NCI-H2227 (cell line): ENCODE measurements around the gene POLR3K.

Experiments
- DNase-seq: peaks from one replicate; lab custom pipeline; 2025; ENCODE audit not compliant: unreplicated experiment; lab: John Stamatoyannopoulos, UW

POLR3K gene

DNA sequence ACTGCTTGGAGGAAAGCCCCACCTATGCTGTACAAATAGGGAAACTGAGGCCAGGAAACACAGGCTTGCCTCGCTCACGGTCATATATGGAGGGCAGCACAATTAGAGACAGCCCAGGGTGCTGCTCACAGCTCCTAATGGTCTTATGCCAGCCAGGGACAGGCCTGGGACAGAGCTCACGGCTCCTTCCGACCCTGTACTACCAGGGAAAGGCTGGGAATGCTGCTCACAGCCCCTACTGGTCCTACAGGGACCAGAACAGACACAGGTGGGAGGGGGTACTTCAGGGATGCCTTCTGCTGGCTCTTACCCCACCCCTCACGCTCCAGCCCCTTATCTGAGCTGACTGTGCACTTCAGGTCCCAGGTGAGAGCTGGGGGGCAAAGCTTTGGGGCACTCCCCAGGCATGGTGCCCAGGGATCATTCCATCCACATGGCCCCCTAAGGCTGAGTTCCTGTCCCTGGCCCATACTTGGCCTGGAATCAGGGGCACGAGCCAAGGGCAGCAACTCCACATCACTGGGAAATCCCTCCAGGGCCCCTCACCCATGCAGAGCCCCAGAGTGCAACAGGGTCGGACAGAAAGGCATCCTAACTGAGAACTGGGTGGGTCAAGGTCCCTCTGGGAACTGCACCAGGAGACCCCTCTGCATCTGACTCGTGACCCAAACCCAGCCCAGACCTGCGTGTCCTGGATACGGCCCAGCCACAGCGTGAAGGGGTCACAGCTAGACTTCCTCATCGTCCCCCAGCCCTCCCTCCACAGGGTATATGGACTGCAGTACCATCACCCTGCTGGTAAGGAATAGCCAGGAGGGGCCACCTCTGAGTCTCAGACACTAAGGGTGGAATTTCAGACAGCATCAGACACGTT is 13.1 kb upstream of the POLR3K start:
- no peak for DNase-seq

DNA sequence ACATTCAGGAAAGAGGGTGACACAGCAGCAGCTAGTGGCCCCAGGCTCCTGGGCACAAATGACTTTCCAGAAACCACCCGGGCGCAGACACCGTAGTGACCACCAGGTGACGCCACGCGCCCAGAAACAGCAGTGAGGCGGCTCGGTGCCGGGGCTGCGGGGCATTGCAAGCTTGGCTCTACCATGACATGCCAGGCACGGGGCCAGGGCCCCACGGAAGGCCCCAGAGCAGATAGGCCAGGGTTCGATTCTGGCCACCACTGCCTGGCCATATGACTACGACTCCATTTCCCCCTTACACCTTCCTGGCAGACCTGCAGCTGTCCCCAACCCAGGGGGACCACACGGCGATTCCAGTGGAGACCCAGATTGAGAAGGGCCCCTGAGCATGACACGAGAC is 12.3 kb upstream of the POLR3K start:
- peak; percentile 67 for DNase-seq

DNA sequence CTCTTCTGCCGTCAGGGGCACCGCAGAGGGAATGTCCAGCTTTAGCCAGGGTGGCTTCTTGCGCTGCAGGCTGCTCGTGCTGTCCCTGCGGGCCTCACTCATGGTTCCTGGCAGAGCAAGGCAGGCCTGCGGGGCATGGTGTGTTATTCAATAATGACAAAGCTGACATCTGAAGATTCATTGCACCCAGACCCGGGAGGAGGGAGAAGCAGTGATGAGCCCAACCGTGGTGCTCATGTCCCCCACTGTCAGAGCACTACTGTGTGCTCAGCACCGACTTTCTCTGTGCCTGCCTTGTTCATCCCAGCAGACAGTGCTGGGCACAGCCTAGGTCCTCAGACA is 11.5 kb upstream of the POLR3K start:
- DNase-seq: no peak

DNA sequence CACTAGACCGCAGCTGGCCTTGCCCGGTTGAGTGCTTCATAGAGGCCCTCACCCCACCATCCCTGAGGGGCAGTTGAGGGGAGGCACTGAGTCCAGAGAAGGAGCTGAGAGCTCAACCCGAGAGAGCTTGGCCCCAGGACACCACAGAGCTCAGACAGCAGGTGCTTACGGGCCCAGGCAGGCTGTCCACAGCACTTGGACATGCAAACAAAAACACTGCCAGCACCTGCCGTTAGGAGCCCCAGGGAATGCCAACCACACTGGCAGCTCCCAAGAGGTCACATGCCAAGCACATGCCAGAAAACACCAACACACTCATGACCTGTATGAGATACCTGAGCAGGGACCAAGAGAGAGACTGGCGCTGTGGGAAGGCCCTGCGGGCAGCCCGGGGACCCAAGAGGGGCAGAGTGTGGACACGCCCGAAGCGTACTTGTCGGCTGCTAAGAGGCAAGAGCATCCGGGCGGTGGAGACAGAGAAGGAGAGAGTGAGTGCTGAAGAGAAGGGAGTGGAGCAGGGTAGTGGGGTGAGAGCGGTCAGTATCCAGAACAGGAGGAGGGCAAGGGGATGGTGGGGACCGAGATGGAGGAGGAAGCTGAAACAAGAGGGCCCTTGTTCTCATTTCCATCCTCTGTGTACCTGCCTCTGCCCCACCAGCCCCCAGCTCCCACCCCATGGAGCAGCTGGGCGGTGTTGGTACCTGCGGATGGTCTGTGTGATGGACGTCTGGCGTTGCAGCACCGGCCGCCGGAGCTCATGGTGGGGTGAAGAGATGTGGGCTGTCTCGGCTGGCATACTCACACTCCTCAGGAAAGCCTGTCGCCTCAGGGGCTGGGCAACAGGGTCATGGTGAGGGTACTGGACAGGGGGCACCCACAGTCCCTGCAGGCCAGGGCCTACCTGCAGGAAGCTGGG is 10.8 kb upstream of the POLR3K start:
- no peak for DNase-seq

DNA sequence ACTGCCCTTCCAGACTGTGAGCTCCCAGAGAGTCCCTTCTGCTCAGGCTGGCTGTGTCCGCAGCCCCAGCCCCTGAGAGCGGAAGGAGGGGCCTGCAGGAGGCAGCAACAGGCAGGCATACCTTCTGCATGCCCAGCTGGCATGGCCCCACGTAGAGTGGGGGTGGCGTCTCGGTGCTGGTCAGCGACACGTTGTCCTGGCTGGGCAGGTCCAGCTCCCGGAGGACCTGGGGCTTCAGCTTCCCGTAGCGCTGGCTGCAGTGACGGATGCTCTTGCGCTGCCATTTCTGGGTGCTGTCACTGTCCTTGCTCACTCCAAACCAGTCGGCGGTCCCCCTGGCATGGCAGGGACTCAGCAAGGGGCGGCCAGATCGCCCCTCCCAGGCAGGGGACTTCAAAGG is 10.1 kb upstream of the POLR3K start:
- no peak for DNase-seq

GRCh38 chr16:62968-63391 is 9.6 kb upstream of the POLR3K start:
- DNase-seq: no peak

- DNase-seq: no peak
Measured at GRCh38 chr16:62283-62967, 9.0 kb upstream of the POLR3K start.

GRCh38 chr16:61879-62281 is 8.5 kb upstream of the POLR3K start:
- DNase-seq: no peak

DNA sequence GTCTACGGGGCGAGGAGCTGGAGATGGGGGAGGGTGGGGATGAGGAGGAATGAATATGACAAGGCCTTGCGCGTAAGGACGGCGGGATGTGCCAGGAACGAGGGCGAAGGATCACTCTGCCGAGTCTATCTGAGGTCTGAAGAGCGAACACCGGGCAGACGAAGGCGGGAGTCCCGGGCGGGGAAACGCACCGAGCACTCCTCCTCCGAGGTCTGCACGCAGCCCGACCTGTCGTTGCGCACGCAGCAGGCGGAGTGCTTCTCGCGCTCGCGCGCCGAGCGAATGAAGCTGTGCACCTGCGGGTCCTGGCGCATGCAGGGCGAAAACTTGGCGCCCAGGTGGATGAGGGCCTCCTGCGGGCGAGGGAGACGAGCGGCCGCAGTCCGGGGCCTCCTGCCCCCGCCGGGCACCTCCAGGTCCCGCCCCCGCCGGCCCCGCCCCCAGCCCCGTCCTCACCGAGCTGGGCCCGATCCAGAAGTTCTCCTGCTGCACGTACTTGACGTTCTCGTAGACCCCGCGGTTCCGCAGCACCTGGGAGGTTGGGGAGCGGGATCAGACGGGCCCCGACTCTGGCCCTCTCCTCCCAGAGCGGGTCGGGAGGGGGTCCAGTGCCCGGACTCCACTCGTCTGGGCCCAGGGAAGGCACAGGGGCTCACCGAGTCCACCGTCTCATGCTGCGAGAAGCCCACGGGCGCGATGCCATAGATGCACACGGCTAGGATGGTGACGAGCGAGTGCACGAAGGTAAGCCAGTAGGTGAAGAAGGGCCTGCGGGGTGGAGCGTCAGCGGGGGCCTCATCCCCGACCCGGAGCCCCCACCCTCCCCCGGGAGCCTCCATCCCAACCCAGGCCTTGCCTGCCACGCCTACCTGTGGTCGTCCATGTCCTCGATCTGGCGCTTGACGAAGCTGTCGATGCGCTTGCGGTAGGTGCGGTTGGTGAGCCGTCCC is 7.8 kb upstream of the POLR3K start:
- DNase-seq: no peak

DNA sequence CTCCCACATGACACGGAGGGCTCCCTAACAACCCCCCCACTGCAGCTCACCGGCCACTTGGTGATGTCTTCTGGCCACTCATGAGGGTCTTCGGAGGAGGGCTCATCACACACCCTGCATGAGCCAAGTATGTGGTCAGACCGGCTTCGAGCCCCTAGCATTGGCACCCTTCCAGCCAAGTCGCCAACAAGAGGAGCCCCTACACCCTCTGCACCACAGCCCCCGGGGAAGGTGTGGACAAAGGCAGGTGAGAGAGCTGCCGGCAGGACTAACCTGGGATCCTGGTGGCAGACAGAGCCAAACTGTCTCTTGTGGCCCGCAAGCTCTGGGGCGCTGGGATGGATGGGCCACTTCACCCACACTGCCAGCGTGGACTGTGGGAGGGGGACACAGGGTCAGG is 6.8 kb upstream of the POLR3K start:
- DNase-seq: no peak

DNA sequence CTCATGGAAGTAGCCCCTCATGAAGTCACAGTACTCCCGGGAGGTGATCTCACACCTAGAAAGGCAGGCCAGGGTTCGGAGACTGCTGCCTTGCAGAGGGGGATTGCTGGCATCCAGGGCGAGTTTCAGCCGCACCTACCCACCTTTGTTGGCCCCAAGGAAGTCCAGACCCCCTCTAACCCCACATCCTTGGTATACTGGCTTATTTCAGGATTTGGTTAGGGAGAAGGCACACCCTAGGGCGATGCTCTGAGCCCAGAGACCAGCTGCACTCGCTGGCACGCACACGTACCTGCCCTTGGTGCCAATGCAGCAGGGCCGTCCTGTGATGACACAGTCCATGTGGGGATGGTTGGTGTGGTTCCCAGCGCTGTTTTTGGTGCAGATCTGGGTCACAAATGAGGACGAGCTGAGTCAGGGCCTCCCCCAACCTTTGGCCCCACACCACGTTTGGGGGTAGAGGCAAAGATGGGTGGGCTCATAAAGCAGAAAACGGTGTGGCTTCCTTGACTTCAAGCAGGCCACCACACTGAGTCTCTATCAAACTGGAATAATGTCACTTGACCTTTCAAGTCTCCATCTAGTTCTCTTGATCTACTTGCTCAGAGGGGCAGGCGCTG is 6.1 kb upstream of the POLR3K start:
- DNase-seq: no peak

DNA sequence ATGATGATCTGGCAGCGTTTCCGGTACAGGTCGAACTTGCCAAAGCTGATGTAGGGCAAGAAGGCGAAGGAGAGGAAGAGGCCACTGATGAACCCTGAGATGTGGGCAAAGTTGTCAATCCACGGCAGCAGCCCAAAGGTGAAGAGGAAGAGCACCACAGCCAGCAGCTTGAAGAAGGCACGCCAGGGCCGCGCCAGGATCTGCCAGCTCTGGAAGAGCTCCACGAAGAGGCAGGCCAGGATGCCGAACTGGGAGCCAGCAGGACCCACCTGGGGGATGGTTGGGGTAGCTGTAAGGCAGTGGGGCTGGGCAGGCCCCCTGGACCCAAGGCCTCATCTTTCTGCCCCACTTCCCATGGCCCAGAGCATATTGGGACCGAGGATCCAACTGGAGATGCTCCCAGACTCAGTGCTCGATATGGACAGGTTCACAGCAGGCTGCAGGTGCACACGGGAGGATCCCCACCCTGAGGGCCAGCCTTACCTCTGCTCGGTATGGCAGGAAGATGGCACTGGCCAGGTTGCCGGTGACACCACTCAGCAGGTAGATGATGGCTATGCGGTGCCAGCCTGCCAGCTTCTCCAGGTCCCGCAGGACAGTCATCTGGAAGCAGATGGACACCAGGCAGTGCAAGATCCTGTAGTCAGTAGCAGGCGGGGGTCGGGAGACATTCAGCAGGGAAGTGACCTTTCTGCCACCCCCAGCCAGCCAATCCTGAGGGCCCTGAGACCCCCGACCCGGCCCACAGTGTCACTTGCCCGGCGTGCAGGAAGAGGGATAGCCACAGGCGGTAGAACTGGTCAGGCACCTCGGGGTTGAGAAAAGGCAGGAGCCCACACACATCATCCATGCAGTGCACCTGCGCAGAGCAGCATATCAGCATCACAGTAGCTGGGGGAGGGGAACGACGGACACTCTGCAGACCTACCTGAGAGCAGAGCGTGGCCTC is 5.4 kb upstream of the POLR3K start:
- no peak for DNase-seq

DNA sequence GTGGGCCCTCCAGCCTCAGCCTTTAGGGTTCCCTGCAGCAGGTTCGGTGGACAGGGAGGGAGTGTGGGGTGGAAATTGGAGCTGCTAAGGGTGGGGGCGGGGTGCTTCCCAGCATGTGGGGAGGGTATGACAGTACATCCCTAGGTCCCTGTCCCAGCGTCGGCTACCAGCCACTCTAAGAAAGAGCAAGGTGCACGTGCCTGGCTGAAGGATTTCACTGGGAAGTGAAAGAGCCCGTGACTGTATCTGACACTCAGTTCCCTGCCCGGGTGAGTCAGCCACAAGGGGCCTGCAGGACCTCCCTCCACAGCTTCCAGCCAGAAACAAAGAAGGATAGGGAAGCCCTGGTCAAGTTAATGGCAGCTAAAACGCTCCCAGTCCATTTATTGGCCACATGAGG is 4.3 kb upstream of the POLR3K start:
- DNase-seq: no peak

DNA sequence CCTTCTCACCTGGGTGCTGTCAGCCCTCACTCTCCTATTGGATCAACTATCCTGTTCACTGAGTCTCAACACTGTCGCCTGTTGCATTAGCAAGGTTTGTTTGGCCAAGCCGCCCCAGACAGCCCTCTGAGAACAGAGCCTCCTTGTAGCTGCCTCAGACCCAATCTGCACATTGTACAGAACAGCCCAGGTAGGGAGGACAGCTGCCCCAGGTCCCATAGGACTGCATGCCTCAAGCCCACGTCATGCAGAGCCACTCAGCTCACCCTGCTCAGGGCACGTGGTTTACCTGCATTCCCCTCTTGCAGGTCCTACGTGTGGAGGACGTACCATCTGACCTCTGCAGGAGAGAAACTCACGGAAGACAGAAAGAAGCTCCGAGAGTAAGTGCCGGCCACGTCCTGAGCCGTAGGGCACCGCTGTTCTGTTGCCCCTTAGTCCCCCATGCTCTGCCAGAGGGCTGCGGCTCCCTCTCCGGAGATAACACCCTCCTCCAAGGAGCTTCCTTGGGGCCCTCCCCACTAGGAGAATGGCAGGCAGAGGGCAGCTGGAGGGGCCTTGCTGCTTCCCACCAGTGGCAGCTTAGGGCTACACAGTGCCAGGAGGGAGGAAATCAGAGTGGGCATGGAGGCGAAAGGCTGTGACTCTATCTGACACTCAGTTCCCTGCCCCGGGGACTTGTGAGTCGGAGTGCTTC is 3.0 kb upstream of the POLR3K start:
- no peak for DNase-seq

DNA sequence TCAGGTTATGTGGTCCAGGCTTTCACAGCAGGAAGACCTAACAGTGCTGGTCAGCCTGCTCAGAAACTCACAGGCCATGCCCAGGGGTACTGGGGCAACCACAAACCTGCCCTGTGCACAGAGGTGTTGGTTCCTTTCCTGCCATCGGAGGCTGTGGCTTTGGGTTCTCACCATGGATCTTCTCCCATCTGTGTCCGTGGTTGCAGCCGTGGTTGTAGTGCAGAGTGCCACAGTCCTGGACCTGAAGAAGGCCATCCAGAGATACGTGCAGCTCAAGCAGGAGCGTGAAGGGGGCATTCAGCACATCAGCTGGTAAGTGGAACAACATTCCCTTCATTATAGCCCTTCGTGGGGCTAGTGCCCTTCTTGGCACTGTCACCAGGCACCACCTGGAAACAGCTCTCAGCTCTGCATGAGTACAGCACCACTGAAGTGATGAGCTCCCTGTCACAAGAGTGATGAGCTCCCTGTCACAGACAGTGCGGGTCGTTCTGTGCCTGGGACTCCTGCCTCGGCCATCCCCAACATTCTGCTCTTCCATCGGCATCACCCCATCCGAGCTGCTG is 2.2 kb upstream of the POLR3K start:
- DNase-seq: no peak

- DNase-seq: no peak
Measured at GRCh38 chr16:54237-54581, 801 bp upstream of the POLR3K start.

DNA sequence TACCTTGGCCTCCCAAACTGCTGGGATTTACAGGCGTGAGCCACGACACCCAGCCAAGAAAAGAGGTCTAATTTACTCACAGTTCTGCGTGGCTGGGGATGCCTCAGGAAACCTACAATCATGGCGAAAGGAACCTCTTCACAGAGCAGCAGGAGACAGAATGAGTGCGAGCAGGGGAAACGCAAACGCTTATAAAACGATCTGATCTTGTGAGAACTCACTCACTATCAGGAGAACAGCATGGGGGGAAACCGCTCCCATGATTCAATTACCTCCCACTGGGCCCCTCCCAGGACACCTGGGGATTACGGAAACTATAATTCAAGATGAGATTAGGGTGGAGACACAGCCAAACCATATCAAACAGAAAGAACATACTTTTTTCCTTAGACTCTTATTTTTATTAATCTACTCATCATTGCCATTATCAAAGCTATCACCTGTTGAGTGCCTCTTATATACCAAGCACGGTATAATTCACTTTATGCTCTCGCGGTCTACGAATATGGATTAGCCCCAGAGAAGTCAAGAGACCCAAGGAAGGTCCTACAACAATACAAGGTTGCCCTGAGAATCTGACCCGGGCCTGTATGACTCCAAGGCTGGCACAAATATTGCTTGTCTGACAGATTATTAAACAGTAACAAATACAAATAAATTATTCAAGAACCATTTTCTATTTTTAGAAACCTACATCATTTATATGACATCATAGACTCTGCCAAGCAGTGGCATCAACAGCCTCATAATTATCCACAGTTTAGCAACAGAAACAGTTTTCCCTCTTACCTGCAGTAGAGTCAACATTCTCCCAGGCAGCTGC is 2.4 kb downstream of the POLR3K start:
- DNase-seq: no peak
